Stimulated activated CD4-positive, alpha-beta T cell treated with anti-CD3 and anti-CD28 coated beads, Interleukin-12 subunit alpha, Interleukin-12 subunit beta, amount 100 ng/mL, for 24 hours (primary cell): ENCODE measurements around the gene RPL10.

ENCODE experiments used
- DNase-seq, 2 experiments: peaks; one replicate each; pipeline ENCODE4 v3.0.0-alpha.2; 2020; ENCODE audit warnings: low read depth in 2 of 2

The RPL10 gene

GRCh38 chrX:154362085-154362742, 36.0 kb upstream of the RPL10 start:
- DNase-seq, result no peak

GRCh38 chrX:154363706-154364439, 34.3 kb upstream of the RPL10 start:
- DNase-seq, result no peak

GRCh38 chrX:154365052-154365600, 33.1 kb upstream of the RPL10 start:
- DNase-seq, result no peak

GRCh38 chrX:154365997-154366665, 32.0 kb upstream of the RPL10 start:
- no peak for DNase-seq

GRCh38 chrX:154366666-154367055, 31.5 kb upstream of the RPL10 start:
- DNase-seq, result no peak

GRCh38 chrX:154367474-154368308, 30.5 kb upstream of the RPL10 start:
- no peak for DNase-seq

GRCh38 chrX:154368630-154369448, 29.3 kb upstream of the RPL10 start:
- DNase-seq, result peak; percentile 77 to 83

GRCh38 chrX:154369449-154370299, 28.5 kb upstream of the RPL10 start:
- DNase-seq, result peak in 1 of 2 experiments; percentile 55

GRCh38 chrX:154370300-154371016, 27.7 kb upstream of the RPL10 start:
- DNase-seq, result no peak

- peak; percentile 82 to 85 for DNase-seq
Observed at GRCh38 chrX:154371017-154371788, 27.0 kb upstream of the RPL10 start.

GRCh38 chrX:154371789-154372300, 26.3 kb upstream of the RPL10 start:
- DNase-seq, result no peak

- peak in 1 of 2 experiments; percentile 30 for DNase-seq
Observed at GRCh38 chrX:154372612-154373022, 25.6 kb upstream of the RPL10 start.

GRCh38 chrX:154373340-154374306, 24.6 kb upstream of the RPL10 start:
- no peak for DNase-seq

GRCh38 chrX:154374313-154375155, 23.6 kb upstream of the RPL10 start, which contains the start of gene FLNA:
Gene FLNA, minus strand, starts transcription at chrX:154374634. Its CDS starts 3,389 bp downstream, at chrX:154371245.
- no peak for DNase-seq

GRCh38 chrX:154375156-154375504, 23.0 kb upstream of the RPL10 start:
- DNase-seq, result no peak

- no peak for DNase-seq
Observed at GRCh38 chrX:154376774-154377173, 21.4 kb upstream of the RPL10 start.
